Measurements from ENCODE around the gene TMED7. TPM values are rescaled to one million over a fixed set of nuclear protein-coding genes. Genes with fewer than 3 reads are reported as not detected.

Gene TMED7
- polyA plus RNA-seq, 1 of the 3 experiments (the other 2 are of a cell fraction), result 41.2 TPM

GRCh38 chr5:115583474-115583873 lies 42.4 kb downstream of the TMED7 start:
- ChIA-PET CTCF (interaction anchor here (1.1 kb wide), 1 partner anchor 274 kb away, joined by 4 read pairs; no protein-coding TSS in a partner anchor), POLR2A (no interaction called here)
- TF ChIP-seq SIN3A (IDR thresholded peaks at IDR 0.05; ENCODE audit: borderline replicate concordance, low read depth, low read length) (no peak), FOSL2 (IDR thresholded peaks at IDR 0.05; ENCODE audit: borderline replicate concordance, low read depth) (peak; percentile 40; the same call in 1 of the 2 replicates), JUND (IDR thresholded peaks at IDR 0.05) (0 out of 2 replicates have a peak, but pooled peaks have one; percentile 4)
- WGBS (ENCODE audit: low lambda C conversion rate), result 60% methylated on average over 3 of the region's 3 CpGs
- Histone ChIP-seq H3K79me2 (ENCODE audit: insufficient read depth) (no peaks in the 10 kb centered on the region; the same call in 1 of the 2 replicates), H3K36me3 (replicated peaks in 1 of 2; ENCODE audit: control insufficient read depth in 1 of 2, insufficient read depth in 2 of 2, low read length in 1 of 2) (peaks cover 2 to 16% of the 10 kb centered on the region in 2 experiments), H3K4me3 (ENCODE audit: low read depth in 2 of 2, low read length in 1 of 2) (no peak overlapping the region), H3F3A (replicated peaks; ENCODE audit: insufficient read depth) (peaks cover 8% of the 10 kb centered on the region), H3K9me3 (no peaks in the 10 kb centered on the region), H4K20me1 (ENCODE audit: insufficient read depth) (no peaks in the 10 kb centered on the region), H3K4me1 (ENCODE audit: control insufficient read depth in 1 of 2, insufficient read depth in 2 of 2, low read depth in 1 of 2, low read length in 1 of 2) (0 out of 4 replicates have a peak, but pooled peaks cover 0 to 7% of the 10 kb centered on the region in 2 experiments), H3K27ac (ENCODE audit: low read depth in 2 of 2, low read length in 1 of 2) (peak overlapping the region in 1 of 2 experiments; percentile 86; a peak in 2 of 4 replicates), H2AFZ (ENCODE audit: low read depth) (peak overlapping the region; percentile 16; the same call in 1 of the 2 replicates), H3K27me3 (ENCODE audit: insufficient read depth) (no peaks in the 10 kb centered on the region), H3K4me2 (peak overlapping the region; percentile 14), H3K9ac (peak overlapping the region; percentile 41; the same call in 1 of the 2 replicates), H3K9me2 (no peaks in the 10 kb centered on the region)
- DNase-seq, result no peak

- ChIA-PET CTCF (interaction anchor here (1.8 kb wide), 1 partner anchor 271 kb away, joined by 10 read pairs; no protein-coding TSS in a partner anchor), POLR2A (no interaction called here)
- no peak overlapping the region for H3K9ac ChIP-seq
- no peak overlapping the region for H3K4me3 ChIP-seq (ENCODE audit: low read depth in 2 of 2, low read length in 1 of 2)
- no peak overlapping the region for H3K4me2 ChIP-seq
- H3K79me2 ChIP-seq (ENCODE audit: insufficient read depth), result no peaks in the 10 kb centered on the region; the same call in 1 of the 2 replicates
- H3K4me1 ChIP-seq (ENCODE audit: control insufficient read depth in 1 of 2, insufficient read depth in 2 of 2, low read depth in 1 of 2, low read length in 1 of 2), result peaks cover 0 to 12% of the 10 kb centered on the region in 2 experiments; a peak in 1 of 4 replicates
- H3F3A ChIP-seq (replicated peaks; ENCODE audit: insufficient read depth), result peaks cover 16% of the 10 kb centered on the region
- H3K27ac ChIP-seq (ENCODE audit: low read depth in 2 of 2, low read length in 1 of 2), result no peak overlapping the region
- 0 out of 2 replicates have a peak, but pooled peaks cover 3% of the 10 kb centered on the region for H3K9me3 ChIP-seq
- H4K20me1 ChIP-seq (ENCODE audit: insufficient read depth), result no peaks in the 10 kb centered on the region
- DNase-seq, result no peak
- WGBS (ENCODE audit: low lambda C conversion rate), result 97% methylated on average over 2 of the region's 2 CpGs
- H2AFZ ChIP-seq (ENCODE audit: low read depth), result no peak overlapping the region
- TF ChIP-seq USF1 (IDR thresholded peaks at IDR 0.05; ENCODE audit: borderline replicate concordance, low read depth), result no peak
- no peak for TF ChIP-seq GABPA (IDR thresholded peaks at IDR 0.05; ENCODE audit: low read depth)
- TF ChIP-seq IRF3 (IDR thresholded peaks at IDR 0.05; ENCODE audit: low read depth, low read length), result no peak
- H3K36me3 ChIP-seq (replicated peaks in 1 of 2; ENCODE audit: control insufficient read depth in 1 of 2, insufficient read depth in 2 of 2, low read length in 1 of 2), result peaks cover 2 to 23% of the 10 kb centered on the region in 2 experiments
- no peaks in the 10 kb centered on the region for H3K9me2 ChIP-seq
- H3K27me3 ChIP-seq (ENCODE audit: insufficient read depth), result no peaks in the 10 kb centered on the region
Measured at GRCh38 chr5:115580941-115581340, 44.9 kb downstream of the TMED7 start.

- Histone ChIP-seq H3K4me1 (ENCODE audit: control insufficient read depth in 1 of 2, insufficient read depth in 2 of 2, low read depth in 1 of 2, low read length in 1 of 2) (peaks cover 0 to 17% of the 10 kb centered on the region in 2 experiments; a peak in 1 of 4 replicates), H3K9me2 (no peaks in the 10 kb centered on the region), H3K79me2 (ENCODE audit: insufficient read depth) (no peaks in the 10 kb centered on the region; the same call in 1 of the 2 replicates), H3K9ac (no peak overlapping the region), H3K9me3 (0 out of 2 replicates have a peak, but pooled peaks cover 3% of the 10 kb centered on the region), H3K36me3 (replicated peaks in 1 of 2; ENCODE audit: control insufficient read depth in 1 of 2, insufficient read depth in 2 of 2, low read length in 1 of 2) (peaks cover 2 to 23% of the 10 kb centered on the region in 2 experiments), H3F3A (replicated peaks; ENCODE audit: insufficient read depth) (peaks cover 16% of the 10 kb centered on the region), H3K4me2 (no peak overlapping the region), H3K27me3 (ENCODE audit: insufficient read depth) (no peaks in the 10 kb centered on the region), H3K27ac (ENCODE audit: low read depth in 2 of 2, low read length in 1 of 2) (no peak overlapping the region), H2AFZ (ENCODE audit: low read depth) (no peak overlapping the region), H4K20me1 (ENCODE audit: insufficient read depth) (no peaks in the 10 kb centered on the region), H3K4me3 (ENCODE audit: low read depth in 2 of 2, low read length in 1 of 2) (no peak overlapping the region)
- TF ChIP-seq POLR2AphosphoS5 (IDR thresholded peaks at IDR 0.05; ENCODE audit: low read depth, low read length) (no peak), TAF1 (IDR thresholded peaks at IDR 0.05; ENCODE audit: borderline replicate concordance, low read depth, low read length) (no peak), GATA2 (CRISPR knock-in tag; IDR thresholded peaks at IDR 0.05) (no peak), SIN3A (IDR thresholded peaks at IDR 0.05; ENCODE audit: borderline replicate concordance, low read depth, low read length) (no peak), TCF12 (IDR thresholded peaks at IDR 0.05) (no peak), RCOR1 (IDR thresholded peaks at IDR 0.05; ENCODE audit: low read length) (no peak), ELF1 (IDR thresholded peaks at IDR 0.05) (no peak), GABPA (IDR thresholded peaks at IDR 0.05; ENCODE audit: low read depth) (no peak), NRF1 (IDR thresholded peaks at IDR 0.05; ENCODE audit: low read depth, low read length) (no peak), RFX5 (IDR thresholded peaks at IDR 0.05; ENCODE audit: low read length) (no peak), RAD21 (IDR thresholded peaks at IDR 0.05; ENCODE audit: low read length) (no peak)
- WGBS (ENCODE audit: low lambda C conversion rate), result 84% methylated on average over 6 of the region's 6 CpGs
- no peak for DNase-seq
- POLR2A ChIA-PET, result no interaction called here
- CTCF ChIA-PET, result interaction anchor here (6.7 kb wide), 1 partner anchor 269 kb away, joined by 65 read pairs; no protein-coding TSS in a partner anchor
Measured at GRCh38 chr5:115579747-115580173, 46.1 kb downstream of the TMED7 start.
